HepG2 (cell line): ENCODE data around the gene RPL39. TPM values are rescaled to one million over a fixed set of nuclear protein-coding genes. Genes with fewer than 3 reads are reported as not detected.

Experiments
- ATAC-seq: fragments of 200-7000 bp; cut with Tn5 transposase; 3 replicates; pipeline ENCODE4 v1.9.1; 2020; ENCODE audit warnings: mild to moderate bottlenecking, moderate library complexity
- BruUV-seq: library from RNA; stranded (reverse); fragments of 400-500 nt; replicated peaks from 2 replicates; lab custom pipeline; 2021; lab: Mats Ljungman, UMichigan
- CTCF ChIA-PET: fragments of 300-600 bp; formaldehyde crosslinking; extraction: SDS; loops from one replicate; lab custom pipeline; 2021; ENCODE audit warnings: low total read pairs, inconsistent platforms, low intra/inter-chr PET ratio; lab: Yijun Ruan, JAX
- POLR2A ChIA-PET: fragments of 350-600 bp; sonication (Branson Sonifier 250); formaldehyde crosslinking; loops from one replicate; lab custom pipeline; 2020; ENCODE audit warnings: antibody characterized with exemption, inconsistent platforms; lab: Yijun Ruan, JAX
- DNase-seq: peaks from one replicate; pipeline ENCODE4 v3.0.0-alpha.2; 2015; ENCODE audit warnings: low spot score
- FAIRE-seq: peaks from 3 replicates; lab custom pipeline; 2011; peaks lifted over from hg19 to GRCh38; lab: Jason Lieb, UNC
- H2AFZ ChIP-seq: one replicate; pipeline ENCODE4 v1.6.1; 2011; ENCODE audit warnings: low read length, inconsistent platforms
- H3K27ac ChIP-seq: fragments of 300-600 bp; 3 replicates; pipeline ENCODE4 v1.8.0; 2011; ENCODE audit warnings: mixed run types, mild to moderate bottlenecking, mixed read lengths, low read length, inconsistent platforms; ENCODE audit not compliant: insufficient read depth; ENCODE audit errors: extremely low read length
- H3K27me3 ChIP-seq, 2 experiments: fragments of 200-600 bp in 1 of 2; 2 replicates in 1 of 2; 3 replicates in 1 of 2; pipeline versions ENCODE4 v1.6.0 to v1.8.0; 2011; ENCODE audit warnings: low read length in 2 of 2, mild to moderate bottlenecking in 2 of 2, moderate library complexity in 2 of 2, inconsistent platforms in 1 of 2; ENCODE audit not compliant: insufficient read depth in 2 of 2, control insufficient read depth in 1 of 2
- H3K36me3 ChIP-seq, 2 experiments: fragments of 200-600 bp in 1 of 2; replicated peaks in 1 of 2; 2 replicates in 1 of 2; 3 replicates in 1 of 2; pipeline versions ENCODE4 v1.5.1 to v1.8.0; 2011; ENCODE audit warnings: low read length in 2 of 2, inconsistent platforms in 1 of 2; ENCODE audit not compliant: insufficient read depth in 2 of 2, control insufficient read depth in 1 of 2
- H3K4me1 ChIP-seq: 2 replicates; pipeline ENCODE4 v1.5.1; 2012; ENCODE audit warnings: low read length, inconsistent platforms; ENCODE audit not compliant: insufficient read depth
- H3K4me2 ChIP-seq: 2 replicates; pipeline ENCODE4 v1.6.0; 2011; ENCODE audit warnings: low read depth, low read length, inconsistent platforms
- H3K4me3 ChIP-seq, 3 experiments: fragments of 200-600 bp in 1 of 3; sonication (generic), shearing (Covaris generic) in 1 of 3; replicated peaks in 1 of 3; 2 replicates each; pipeline ENCODE4 v1.5.1; 2011 to 2016; ENCODE audit warnings: low read length in 3 of 3, inconsistent platforms in 2 of 3, low read depth in 2 of 3, mild to moderate bottlenecking in 2 of 3, control low read depth in 1 of 3, mixed read lengths in 1 of 3; ENCODE audit not compliant: insufficient read depth in 1 of 3
- H3K79me2 ChIP-seq: one replicate; pipeline ENCODE4 v1.6.1; 2011; ENCODE audit warnings: low read length, inconsistent platforms; ENCODE audit not compliant: insufficient read depth
- H3K9ac ChIP-seq: 2 replicates; pipeline ENCODE4 v1.6.0; 2011; ENCODE audit warnings: mild to moderate bottlenecking, low read depth, low read length, inconsistent platforms; ENCODE audit not compliant: insufficient read depth
- H3K9me3 ChIP-seq: 2 replicates; pipeline ENCODE4 v1.5.1; 2012; ENCODE audit warnings: mild to moderate bottlenecking, low read length
- H4K20me1 ChIP-seq: 2 replicates; pipeline ENCODE4 v1.6.0; 2011; ENCODE audit warnings: inconsistent platforms, mild to moderate bottlenecking, low read length, moderate library complexity; ENCODE audit not compliant: insufficient read depth
- DBP ChIP-seq: sonication (generic); formaldehyde crosslinking; IDR thresholded peaks from 2 replicates; pipeline ENCODE4 v1.4.0; 2020; ENCODE audit warnings: missing genetic modification reagents; ENCODE audit errors: not compliant biosample characterization
- ELF3 ChIP-seq: IDR thresholded peaks from 2 replicates; pipeline ENCODE4 v1.6.1; 2016; ENCODE audit warnings: missing genetic modification reagents, missing compliant biosample characterization
- NR2F6 ChIP-seq, 2 experiments: IDR thresholded peaks; 2 replicates each; pipeline ENCODE4 v1.6.1; 2016; ENCODE audit warnings: antibody characterized with exemption in 1 of 2, mild to moderate bottlenecking in 1 of 2
- SAP130 ChIP-seq: IDR thresholded peaks from 2 replicates; pipeline ENCODE4 v1.6.1; 2016; ENCODE audit warnings: low read depth
- ZFAT ChIP-seq: sonication (generic); formaldehyde crosslinking; conservative IDR thresholded peaks from 2 replicates; pipeline ENCODE4 v1.8.1; 2023; ENCODE audit warnings: missing genetic modification reagents, inconsistent platforms
- ZNF292 ChIP-seq: sonication (generic); formaldehyde crosslinking; IDR thresholded peaks from 2 replicates; pipeline ENCODE4 v1.8.1; 2022; ENCODE audit warnings: mild to moderate bottlenecking, low read depth, missing genetic modification reagents, borderline replicate concordance
- WGBS: methylation state at CpG from one replicate; pipeline ENCODE4 v1.1.6; 2017; ENCODE audit warnings: low lambda C conversion rate; 5-methylcytosine and 5-hydroxymethylcytosine counted together
- in situ Hi-C: cut with HindIII; loops from 2 replicates; pipeline ENCODE4 v1.10.0; 2017; ENCODE audit warnings: low pct_unique_long_range_greater_than_20kb; ENCODE audit not compliant: extremely low pct_ligation_motif_present
- intact Hi-C: fragments of 100-400 bp; cut with micrococcal nuclease; formaldehyde crosslinking; loops from one replicate; pipeline ENCODE4 v1.10.0; 2022; ENCODE audit not compliant: unreplicated experiment
- polyA plus RNA-seq, 8 experiments: library from polyadenylated mRNA; depleted of rRNA in 3 of 8; stranded (reverse) in 7 of 8; unstranded in 1 of 8; fragments of >200 nt; fragmentation: Illumina TruSeq in 4 of 8; extraction: Trizol in 4 of 8; gene quantifications; 2 replicates each; pipeline versions ENCODE4 v1.2.1 to v1.2.3, GENCODE V29; 2011 to 2016; ENCODE audit warnings: low read depth in 4 of 8, missing spikeins in 1 of 8, mixed read lengths in 1 of 8; ENCODE audit not compliant: insufficient read depth in 1 of 8
- total RNA-seq, 5 experiments: library from RNA; depleted of rRNA; stranded (reverse); fragments of >200 nt; fragmentation: Illumina TruSeq; extraction: Trizol; gene quantifications; 2 replicates each; pipeline ENCODE4 v1.2.3, GENCODE V29; 2016; ENCODE audit warnings: low read depth in 1 of 5
- TF ChIP-seq, protein P1 (sequence below): sonication (generic); formaldehyde crosslinking; IDR thresholded peaks from 2 replicates; pipeline ENCODE4 v1.5.1; 2020; ENCODE audit warnings: mild to moderate bottlenecking, missing genetic modification reagents, borderline replicate concordance
- TF ChIP-seq, protein P2 (sequence below), 2 experiments: IDR thresholded peaks; 2 replicates each; pipeline ENCODE4 v1.6.1; 2011 to 2012; ENCODE audit warnings: low read length in 2 of 2, borderline replicate concordance in 1 of 2, low read depth in 1 of 2, mild to moderate bottlenecking in 1 of 2, moderate library complexity in 1 of 2

RPL39 gene
- total and polyA plus RNA-seq, 2 of the 13 experiments (the other 11 are each of a cell fraction or from before 2014, with no cell fraction given) = 2,312 to 3,547 TPM

DNA sequence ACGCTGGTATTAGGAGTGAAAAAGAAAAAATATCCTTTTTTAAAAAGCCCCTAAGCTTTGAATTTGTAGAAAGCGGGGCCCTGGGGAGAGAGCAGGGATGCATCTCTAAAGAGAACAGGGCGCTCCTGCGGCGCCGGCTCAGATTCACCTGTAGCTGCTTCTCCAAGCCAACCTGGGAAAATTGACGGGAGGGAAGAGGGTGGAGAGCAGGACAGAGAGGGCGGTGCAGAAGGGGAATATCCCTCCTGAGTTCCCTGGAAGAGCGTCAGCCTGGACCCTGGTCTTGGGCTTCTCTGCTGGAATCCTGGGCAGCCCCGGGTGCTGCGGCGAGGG is 33.8 kb downstream of the RPL39 start (continued):
- TF ChIP-seq, protein P1, sequence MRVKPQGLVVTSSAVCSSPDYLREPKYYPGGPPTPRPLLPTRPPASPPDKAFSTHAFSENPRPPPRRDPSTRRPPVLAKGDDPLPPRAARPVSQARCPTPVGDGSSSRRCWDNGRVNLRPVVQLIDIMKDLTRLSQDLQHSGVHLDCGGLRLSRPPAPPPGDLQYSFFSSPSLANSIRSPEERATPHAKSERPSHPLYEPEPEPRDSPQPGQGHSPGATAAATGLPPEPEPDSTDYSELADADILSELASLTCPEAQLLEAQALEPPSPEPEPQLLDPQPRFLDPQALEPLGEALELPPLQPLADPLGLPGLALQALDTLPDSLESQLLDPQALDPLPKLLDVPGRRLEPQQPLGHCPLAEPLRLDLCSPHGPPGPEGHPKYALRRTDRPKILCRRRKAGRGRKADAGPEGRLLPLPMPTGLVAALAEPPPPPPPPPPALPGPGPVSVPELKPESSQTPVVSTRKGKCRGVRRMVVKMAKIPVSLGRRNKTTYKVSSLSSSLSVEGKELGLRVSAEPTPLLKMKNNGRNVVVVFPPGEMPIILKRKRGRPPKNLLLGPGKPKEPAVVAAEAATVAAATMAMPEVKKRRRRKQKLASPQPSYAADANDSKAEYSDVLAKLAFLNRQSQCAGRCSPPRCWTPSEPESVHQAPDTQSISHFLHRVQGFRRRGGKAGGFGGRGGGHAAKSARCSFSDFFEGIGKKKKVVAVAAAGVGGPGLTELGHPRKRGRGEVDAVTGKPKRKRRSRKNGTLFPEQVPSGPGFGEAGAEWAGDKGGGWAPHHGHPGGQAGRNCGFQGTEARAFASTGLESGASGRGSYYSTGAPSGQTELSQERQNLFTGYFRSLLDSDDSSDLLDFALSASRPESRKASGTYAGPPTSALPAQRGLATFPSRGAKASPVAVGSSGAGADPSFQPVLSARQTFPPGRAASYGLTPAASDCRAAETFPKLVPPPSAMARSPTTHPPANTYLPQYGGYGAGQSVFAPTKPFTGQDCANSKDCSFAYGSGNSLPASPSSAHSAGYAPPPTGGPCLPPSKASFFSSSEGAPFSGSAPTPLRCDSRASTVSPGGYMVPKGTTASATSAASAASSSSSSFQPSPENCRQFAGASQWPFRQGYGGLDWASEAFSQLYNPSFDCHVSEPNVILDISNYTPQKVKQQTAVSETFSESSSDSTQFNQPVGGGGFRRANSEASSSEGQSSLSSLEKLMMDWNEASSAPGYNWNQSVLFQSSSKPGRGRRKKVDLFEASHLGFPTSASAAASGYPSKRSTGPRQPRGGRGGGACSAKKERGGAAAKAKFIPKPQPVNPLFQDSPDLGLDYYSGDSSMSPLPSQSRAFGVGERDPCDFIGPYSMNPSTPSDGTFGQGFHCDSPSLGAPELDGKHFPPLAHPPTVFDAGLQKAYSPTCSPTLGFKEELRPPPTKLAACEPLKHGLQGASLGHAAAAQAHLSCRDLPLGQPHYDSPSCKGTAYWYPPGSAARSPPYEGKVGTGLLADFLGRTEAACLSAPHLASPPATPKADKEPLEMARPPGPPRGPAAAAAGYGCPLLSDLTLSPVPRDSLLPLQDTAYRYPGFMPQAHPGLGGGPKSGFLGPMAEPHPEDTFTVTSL (CRISPR knock-in tag) = peak; percentile 6; the same call in 1 of the 2 replicates
- TF ChIP-seq NR2F6 (IDR thresholded peaks at IDR 0.05) (peak; percentile 88), NR2F6 (CRISPR knock-in tag; IDR thresholded peaks at IDR 0.05) (no peak), ZNF292 (CRISPR knock-in tag) (0 out of 2 replicates have a peak, but pooled peaks have one; percentile 36)
- TF ChIP-seq, all 625 proteins: peak for 12

DNA sequence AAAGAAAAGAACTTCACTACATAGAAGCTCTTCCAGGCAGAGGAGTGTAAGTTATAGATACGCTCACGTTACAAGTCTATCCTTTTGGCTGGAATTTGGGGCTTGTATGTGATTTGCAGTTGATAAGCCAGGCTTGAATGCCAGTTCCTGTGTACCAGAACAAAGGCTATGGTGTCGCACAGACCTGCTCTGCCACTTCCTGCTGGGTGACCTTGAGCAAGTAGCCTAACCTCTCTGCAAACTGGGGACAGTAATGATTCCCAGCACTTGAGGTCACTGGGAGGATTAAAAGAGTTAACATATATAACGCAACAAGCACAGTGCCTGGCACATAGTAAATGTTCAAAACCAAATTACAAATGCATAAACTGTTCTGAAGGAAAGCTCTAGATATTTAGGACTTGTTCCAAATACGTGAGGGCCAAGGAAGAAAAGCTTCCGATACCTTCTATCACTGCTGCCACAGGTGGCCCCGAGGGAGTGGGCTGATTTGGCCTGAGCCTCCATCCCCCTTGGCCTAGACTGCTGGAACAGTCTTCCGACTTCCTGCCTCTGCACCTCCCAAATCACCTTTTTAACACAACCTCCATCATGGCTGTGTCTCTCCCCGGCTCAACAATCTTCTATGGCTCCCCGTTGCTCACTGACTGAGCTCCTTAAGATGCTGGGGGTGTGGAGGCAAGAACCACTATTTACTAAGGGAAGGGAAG is 34.3 kb downstream of the RPL39 start:
- Histone ChIP-seq H3K27ac (peak overlapping the region; percentile 68), H3K4me3 (peak overlapping the region in 2 of 3 experiments; percentile 47 to 69; a peak in 2 of 6 replicates), H3K4me1 (peaks cover 35% of the 10 kb centered on the region), H2AFZ (no peak overlapping the region), H3K79me2 (no peaks in the 10 kb centered on the region), H4K20me1 (no peaks in the 10 kb centered on the region), H3K9me3 (no peaks in the 10 kb centered on the region), H3K9ac (peak overlapping the region; percentile 46), H3K36me3 (no peaks in the 10 kb centered on the region), H3K27me3 (no peaks in the 10 kb centered on the region), H3K4me2 (peak overlapping the region; percentile 80)
- ChIA-PET CTCF (no interaction called here), POLR2A (interaction anchor here (1.1 to 4.5 kb wide), 4 partner anchors 34 to 186 kb away, joined by 3 to 54 read pairs (median 4); partner anchors contain the start of genes RPL39 and UPF3B)
- ATAC-seq (peak; percentile 12; the same call in 2 of the 3 replicates), DNase-seq (peak; percentile 23), FAIRE-seq (peak; percentile 89)
- intact Hi-C loops = loop anchor here (1.0 kb wide), 1 partner anchor 150 kb away; no protein-coding TSS in a partner anchor
- in situ Hi-C loops = no loop called here
- BruUV-seq = no TSS peak
- 15% methylated on average over 8 of the region's 10 CpGs for WGBS
- TF ChIP-seq, protein P2, sequence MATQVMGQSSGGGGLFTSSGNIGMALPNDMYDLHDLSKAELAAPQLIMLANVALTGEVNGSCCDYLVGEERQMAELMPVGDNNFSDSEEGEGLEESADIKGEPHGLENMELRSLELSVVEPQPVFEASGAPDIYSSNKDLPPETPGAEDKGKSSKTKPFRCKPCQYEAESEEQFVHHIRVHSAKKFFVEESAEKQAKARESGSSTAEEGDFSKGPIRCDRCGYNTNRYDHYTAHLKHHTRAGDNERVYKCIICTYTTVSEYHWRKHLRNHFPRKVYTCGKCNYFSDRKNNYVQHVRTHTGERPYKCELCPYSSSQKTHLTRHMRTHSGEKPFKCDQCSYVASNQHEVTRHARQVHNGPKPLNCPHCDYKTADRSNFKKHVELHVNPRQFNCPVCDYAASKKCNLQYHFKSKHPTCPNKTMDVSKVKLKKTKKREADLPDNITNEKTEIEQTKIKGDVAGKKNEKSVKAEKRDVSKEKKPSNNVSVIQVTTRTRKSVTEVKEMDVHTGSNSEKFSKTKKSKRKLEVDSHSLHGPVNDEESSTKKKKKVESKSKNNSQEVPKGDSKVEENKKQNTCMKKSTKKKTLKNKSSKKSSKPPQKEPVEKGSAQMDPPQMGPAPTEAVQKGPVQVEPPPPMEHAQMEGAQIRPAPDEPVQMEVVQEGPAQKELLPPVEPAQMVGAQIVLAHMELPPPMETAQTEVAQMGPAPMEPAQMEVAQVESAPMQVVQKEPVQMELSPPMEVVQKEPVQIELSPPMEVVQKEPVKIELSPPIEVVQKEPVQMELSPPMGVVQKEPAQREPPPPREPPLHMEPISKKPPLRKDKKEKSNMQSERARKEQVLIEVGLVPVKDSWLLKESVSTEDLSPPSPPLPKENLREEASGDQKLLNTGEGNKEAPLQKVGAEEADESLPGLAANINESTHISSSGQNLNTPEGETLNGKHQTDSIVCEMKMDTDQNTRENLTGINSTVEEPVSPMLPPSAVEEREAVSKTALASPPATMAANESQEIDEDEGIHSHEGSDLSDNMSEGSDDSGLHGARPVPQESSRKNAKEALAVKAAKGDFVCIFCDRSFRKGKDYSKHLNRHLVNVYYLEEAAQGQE (IDR thresholded peaks at IDR 0.05; ENCODE audit: borderline replicate concordance in 1 of 2, low read depth in 1 of 2, low read length in 2 of 2) = no peak
- 0 out of 2 replicates have a peak, but pooled peaks have one; percentile 43 for TF ChIP-seq ELF3 (CRISPR knock-in tag)
- TF ChIP-seq DBP (CRISPR knock-in tag) = no peak
- 0 out of 2 replicates have a peak, but pooled peaks have one; percentile 10 for TF ChIP-seq SAP130 (CRISPR knock-in tag)
- TF ChIP-seq ZFAT (CRISPR knock-in tag) = no peak
